HG02981 (cell line): Measurements from ENCODE around the gene DMBX1.

Source experiments
- ATAC-seq: cut with Tn5 transposase; IDR thresholded peaks from one replicate; pipeline ENCODE4 v1.9.1; 2021; ENCODE audit warnings: mild to moderate bottlenecking, moderate library complexity; ENCODE audit not compliant: unreplicated experiment

Gene DMBX1

DNA sequence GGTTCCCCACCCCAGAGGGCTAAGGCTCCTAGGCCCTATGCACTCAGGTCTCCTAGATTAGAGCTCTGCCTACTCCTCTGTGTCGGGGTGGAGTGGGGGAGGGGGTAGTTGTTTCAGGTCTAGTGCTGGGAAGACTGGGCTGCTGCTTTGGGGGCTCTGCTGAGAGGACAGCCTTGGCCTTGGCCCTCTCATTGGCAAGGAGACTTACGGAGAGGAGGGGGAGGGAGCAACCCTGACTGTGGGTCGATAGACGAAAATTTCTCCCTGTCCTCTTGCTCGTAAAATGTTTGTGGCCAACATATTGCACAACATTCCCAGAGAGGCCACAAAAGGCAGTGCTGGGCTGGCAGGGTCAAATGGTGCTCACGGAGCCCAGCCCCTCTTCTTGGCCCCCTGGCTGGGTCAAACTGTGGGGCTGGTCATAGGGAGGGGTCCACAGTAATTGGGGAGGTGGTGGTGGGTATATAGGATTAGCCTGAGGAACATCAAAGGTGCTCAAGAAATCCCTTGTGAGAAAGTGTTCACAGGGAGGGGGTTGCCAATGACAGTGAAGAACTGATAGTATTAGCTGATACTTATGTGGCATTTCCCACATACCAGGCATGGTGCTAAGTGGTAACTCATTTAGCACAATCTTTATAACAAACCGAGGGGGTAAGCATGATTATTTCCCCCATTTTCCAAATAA, 8.5 kb upstream of the DMBX1 start:
- ATAC-seq = no peak

GRCh38 chr1:46481961-46482360, 7.7 kb upstream of the DMBX1 start:
- ATAC-seq = no peak

DNA sequence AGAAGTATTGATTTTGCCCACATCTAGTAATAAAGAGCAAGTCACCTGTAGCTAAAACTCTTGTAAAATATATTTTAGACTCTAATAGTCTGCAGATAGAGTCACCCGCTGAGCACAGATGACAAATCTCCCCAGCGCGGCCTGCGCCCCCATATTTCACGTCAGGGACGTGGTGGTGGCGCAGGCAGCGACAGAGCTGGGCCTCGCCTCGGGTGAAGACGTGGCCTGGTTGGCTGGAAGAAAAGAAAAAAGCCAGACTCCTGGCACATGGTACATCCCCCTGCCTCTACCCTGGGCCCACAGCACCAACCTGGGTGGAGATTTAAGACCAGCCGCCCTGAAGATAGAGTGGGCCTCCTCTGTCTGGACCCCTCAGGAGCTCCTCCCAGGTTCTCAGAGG, 6.0 kb upstream of the DMBX1 start:
- ATAC-seq = no peak

DNA sequence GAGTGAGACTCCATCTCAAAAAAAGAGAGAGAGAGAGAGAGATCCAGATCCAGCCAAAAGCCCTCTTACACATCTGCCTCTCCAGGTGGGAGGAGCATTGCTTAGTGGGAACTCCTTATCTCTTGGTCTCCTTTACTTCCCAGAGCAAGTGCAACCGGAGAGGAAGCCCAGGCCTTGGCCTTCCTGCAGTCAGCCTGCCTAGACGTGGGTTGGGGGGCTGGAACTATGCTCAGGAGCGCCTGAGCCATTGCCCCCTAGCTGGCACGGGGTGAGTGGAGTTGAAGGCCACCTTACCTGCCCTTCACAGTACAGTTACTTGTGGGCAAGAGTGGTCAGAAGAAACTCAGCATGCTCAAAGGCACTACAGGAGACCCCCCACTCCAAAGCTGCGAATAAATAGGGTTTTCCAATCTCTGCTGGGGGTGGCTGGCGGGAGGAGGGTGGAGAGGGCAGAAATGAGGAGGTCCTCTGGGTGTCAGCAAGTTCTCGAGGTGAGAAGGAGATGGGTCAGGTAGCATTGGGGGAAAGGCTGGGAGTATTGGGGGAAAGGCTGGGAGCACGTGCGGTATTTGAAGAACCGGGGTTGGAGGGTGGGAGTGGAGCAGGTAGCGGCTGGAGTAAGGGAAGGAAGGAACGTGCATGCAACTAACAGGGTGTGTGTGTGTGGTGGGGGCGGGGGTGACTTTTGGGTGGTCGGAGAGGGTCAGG, 4.7 kb upstream of the DMBX1 start:
- ATAC-seq = no peak

- ATAC-seq = no peak
Observed at GRCh38 chr1:46485564-46486431, 3.8 kb upstream of the DMBX1 start.

DNA sequence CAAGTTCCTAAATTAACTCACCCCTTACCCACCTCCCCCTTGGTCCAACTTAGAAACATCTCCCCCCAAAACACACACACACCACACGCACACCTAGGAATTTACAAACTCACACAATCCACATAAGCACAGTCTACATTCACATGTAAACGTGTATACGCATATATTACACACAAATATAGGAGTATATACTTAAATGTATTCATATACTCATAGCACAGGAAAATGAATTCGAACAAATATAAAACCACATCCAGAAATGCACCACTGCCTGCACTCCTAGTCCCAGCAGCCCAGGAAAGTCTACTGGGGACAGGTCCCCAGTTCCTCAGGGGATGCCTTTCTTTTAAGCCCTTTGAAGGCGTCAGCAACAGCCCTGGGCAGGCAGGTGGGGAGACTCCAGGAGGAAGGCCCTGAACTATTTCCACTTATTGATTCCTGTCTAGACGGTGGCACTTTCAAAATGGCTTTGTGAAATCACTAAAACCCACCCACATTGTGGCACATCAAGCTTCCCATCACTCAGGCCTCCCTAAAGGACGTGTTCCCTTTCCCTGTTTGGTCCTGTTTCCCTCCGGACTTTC, 3.1 kb upstream of the DMBX1 start:
- ATAC-seq = no peak

DNA sequence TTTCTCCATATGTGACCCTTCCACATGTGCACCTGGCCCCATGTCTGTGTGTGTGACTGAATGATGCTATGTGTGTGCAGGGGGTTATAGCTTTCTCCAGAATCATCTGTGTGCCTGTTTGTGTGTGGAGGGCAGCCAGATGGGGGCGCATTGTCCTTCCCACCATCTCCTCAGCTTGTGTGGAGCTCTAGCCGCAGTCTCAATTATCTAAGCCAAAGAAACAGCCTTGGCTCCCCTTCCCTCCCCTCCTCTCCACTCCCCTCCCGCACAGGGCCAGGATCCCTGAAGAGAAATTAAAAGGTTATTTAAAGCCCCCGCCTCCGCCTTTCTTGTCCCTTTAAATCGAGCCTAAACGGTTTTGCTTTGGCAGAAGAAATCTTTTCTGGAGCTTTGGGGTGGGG, 1.8 kb upstream of the DMBX1 start:
- no peak for ATAC-seq

DNA sequence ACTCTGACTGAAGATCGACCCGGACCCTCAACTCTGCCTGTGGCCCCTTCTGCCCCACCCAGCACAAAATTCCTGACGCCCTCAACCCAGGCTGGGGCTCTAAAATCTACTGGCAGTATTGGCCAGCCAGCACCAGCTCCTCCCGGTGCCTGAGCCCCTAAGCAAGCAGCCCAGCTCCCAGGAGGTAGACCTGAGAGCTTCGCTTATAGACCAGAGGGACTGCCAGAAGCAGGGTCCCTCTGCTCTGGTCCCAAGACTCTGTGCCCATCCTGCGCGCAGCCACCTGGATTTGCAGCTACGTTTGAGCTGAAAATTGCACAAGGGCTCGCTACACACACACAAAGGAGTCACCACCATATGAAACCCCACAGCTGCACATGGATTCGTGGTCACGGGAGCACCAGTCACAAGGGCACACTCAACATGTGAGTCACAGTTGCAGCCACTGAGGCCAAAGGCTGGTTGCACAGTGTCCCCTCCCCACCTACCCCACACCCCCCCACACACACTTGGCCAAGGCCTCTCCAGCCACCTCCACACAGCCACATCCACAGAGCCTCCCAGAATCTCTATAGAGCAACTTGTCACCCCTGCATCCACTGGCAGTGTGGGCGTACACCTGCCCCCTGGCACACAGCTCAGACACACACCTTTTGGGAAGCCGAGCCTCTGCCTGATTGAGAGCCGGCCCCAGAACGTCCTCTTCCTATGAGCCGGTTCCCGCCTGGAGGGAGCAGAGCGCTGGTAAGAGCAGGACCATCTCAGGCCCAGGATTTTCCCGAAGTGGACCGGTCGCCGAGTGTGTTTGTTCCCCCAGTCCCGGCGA, 1.1 kb upstream of the DMBX1 start:
- no peak for ATAC-seq

DNA sequence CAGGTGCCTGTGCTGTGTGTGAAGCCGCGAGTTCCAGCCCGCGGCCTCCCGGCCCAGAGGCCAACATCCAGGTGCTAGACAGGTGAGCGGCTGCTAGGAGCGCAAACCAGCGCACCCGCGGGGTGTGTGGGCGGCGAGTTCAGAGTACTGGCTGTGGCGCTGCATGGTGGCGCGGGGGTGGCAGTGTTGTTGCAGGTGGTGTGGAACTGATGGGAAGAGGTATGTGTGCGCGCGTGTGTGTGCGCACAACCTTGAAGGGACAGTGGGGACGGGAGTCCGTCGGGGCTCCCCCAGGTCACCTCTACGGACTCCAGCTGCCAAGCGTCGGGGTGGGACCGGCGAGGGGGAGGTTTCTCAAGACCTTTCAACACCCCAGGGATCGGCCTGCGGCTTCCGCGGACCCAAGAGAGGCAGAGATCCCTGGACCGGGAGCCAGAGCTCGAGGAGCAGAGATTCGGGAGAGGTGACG, 433 bp upstream of the DMBX1 start:
- no peak for ATAC-seq

DNA sequence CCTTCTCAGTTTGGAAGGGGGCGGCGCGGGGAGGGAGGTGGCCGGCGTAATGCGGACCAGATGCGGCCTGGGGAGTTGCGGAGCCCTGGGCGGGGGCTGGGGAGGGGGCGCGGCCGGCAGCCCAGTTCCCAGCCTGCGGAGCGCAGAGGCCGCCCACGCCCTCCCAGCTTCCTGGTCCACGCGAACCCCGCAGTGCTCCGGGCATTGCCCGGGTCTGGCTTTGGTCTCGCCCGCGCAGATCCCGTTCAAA, 695 bp downstream of the DMBX1 start:
- ATAC-seq = no peak

- no peak for ATAC-seq
Observed at GRCh38 chr1:46490656-46491442, 1.2 kb downstream of the DMBX1 start.

GRCh38 chr1:46491443-46492268, 2.0 kb downstream of the DMBX1 start:
- ATAC-seq = no peak

- no peak for ATAC-seq
Observed at GRCh38 chr1:46492269-46492853, 2.7 kb downstream of the DMBX1 start.

DNA sequence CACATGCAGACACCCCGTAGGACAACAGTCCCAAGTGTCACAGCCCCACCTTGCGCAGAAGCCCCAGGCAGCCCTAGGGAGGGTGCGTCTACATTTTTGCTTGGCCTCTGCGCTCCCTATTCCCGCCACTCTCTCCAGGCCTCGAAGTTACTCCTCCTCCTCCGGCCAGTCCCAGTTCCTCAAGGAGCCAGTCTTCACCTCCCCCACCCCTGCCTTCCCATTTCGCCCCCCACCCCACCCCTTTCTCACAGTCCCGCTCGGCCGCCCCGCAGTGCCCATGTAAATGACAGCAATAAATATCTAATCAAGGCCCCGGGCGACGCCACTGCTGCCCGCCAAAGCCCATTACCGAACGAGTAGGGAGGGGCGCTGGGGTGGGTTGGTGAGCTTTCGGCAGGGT, 3.2 kb downstream of the DMBX1 start:
- no peak for ATAC-seq

- no peak for ATAC-seq
Observed at GRCh38 chr1:46493316-46494032, 3.8 kb downstream of the DMBX1 start.

DNA sequence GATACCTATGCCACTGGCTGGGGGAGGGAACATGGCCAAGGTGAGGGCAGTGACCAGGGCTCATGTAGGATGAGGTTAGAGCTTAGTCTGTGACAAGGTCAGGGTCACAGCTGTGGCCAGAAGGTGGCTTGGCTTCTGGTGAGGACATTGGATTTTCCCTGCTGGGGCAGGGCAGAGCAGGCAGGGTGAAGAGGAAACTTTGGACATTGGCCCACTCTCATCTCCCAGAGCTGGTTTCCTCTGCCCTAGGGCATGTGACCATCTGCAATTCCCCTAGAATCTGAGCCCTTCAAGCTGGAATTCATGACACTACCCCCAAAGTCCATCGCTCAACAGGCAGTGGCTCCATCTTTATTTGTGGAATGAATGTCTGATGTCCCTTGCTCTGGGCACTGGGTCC, 5.3 kb downstream of the DMBX1 start:
- ATAC-seq = no peak

GRCh38 chr1:46495778-46496177, 6.1 kb downstream of the DMBX1 start:
- no peak for ATAC-seq

GRCh38 chr1:46496505-46496904, 6.9 kb downstream of the DMBX1 start:
- ATAC-seq = no peak
